GM12864 (cell line): ENCODE data around the gene TSHZ3.

Experiments
- DNase-seq: peaks from one replicate; pipeline ENCODE4 v3.0.0-alpha.2; 2011; ENCODE audit warnings: low read depth
- H3K4me3 ChIP-seq: 2 replicates; pipeline ENCODE4 v1.5.1; 2011; ENCODE audit warnings: mild to moderate bottlenecking, low read depth, low read length, control low read depth
- TF ChIP-seq, protein P1 (sequence below): IDR thresholded peaks from 2 replicates; pipeline ENCODE4 v1.5.1; 2011; ENCODE audit warnings: low read depth, mild to moderate bottlenecking, moderate library complexity, low read length, control low read depth, inconsistent platforms; ENCODE audit errors: missing control alignments

Gene TSHZ3

GRCh38 chr19:31372246-31372781, 23.1 kb upstream of the TSHZ3 start:
- no peak for DNase-seq
- no peak overlapping the region for H3K4me3 ChIP-seq
- TF ChIP-seq, protein P1, sequence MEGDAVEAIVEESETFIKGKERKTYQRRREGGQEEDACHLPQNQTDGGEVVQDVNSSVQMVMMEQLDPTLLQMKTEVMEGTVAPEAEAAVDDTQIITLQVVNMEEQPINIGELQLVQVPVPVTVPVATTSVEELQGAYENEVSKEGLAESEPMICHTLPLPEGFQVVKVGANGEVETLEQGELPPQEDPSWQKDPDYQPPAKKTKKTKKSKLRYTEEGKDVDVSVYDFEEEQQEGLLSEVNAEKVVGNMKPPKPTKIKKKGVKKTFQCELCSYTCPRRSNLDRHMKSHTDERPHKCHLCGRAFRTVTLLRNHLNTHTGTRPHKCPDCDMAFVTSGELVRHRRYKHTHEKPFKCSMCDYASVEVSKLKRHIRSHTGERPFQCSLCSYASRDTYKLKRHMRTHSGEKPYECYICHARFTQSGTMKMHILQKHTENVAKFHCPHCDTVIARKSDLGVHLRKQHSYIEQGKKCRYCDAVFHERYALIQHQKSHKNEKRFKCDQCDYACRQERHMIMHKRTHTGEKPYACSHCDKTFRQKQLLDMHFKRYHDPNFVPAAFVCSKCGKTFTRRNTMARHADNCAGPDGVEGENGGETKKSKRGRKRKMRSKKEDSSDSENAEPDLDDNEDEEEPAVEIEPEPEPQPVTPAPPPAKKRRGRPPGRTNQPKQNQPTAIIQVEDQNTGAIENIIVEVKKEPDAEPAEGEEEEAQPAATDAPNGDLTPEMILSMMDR: no peak

GRCh38 chr19:31370216-31370615, 21.0 kb upstream of the TSHZ3 start:
- no peak overlapping the region for H3K4me3 ChIP-seq
- TF ChIP-seq, protein P1: no peak
- no peak for DNase-seq

DNA sequence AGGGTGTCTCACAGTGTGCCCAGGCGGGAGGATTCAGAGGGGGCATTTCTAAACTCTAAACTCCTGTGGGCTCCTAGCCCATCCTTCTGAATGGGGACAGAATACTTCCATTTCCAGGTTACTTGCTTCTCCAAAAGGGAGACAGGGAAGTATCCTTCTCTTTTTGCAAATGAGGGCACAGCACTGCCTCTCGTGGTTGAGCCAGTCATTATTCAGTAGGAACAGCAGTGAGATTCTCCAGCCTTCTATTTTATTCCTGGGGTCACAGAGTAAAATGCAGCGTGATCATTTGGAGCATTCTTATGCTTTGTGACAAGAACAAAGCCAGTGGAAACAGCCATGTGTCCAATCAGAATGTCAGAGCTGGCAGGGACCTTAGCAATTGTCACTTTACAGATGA, 15.7 kb upstream of the TSHZ3 start:
- DNase-seq: no peak
- TF ChIP-seq, protein P1: no peak
- H3K4me3 ChIP-seq: no peak overlapping the region

DNA sequence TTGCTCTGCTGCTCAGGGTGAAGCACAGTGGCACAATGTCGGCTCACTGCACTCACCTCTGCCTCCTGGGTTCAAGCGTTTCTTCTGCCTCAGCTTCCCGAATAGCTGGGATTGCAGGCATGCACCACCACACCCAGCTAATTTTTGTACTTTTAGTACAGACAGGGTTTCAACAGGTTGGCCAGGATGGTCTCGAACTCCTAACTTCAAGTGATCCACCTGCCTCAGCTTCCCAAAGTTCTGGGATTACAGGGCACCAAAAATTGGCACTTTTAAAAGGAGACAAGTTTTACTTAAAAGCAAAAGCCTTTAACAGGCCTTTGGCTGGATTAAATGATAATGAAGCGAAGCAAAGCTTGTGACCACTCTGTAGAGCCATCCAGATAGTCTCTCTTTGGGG, 12.5 kb upstream of the TSHZ3 start:
- no peak overlapping the region for H3K4me3 ChIP-seq
- DNase-seq: no peak
- TF ChIP-seq, protein P1: no peak

DNA sequence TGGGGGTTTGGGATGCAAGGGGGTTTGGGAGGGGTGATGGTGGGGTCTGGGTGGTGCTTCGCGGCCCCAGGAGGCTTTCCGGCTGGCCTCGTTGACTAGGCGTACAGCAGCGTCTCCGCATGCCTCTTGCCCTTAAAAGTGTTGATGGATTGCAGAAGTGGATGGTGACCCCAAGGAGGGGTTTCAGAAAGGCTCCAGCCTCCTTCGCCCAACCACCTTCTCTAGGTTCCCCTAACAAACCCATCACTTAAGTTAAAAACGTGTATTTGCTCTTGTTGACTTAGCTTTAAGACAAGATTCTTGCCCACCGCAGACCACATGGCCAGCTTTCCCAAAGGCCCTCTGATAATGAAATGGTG, 8.1 kb upstream of the TSHZ3 start:
- TF ChIP-seq, protein P1: no peak
- H3K4me3 ChIP-seq: no peak overlapping the region
- no peak for DNase-seq

- TF ChIP-seq, protein P1: no peak
- DNase-seq: no peak
- no peak overlapping the region for H3K4me3 ChIP-seq
These were observed 7.5 kb upstream of the TSHZ3 start for GRCh38 chr19:31356587-31357314.

- no peak overlapping the region for H3K4me3 ChIP-seq
- TF ChIP-seq, protein P1: no peak
- DNase-seq: no peak
These were observed 6.5 kb upstream of the TSHZ3 start for GRCh38 chr19:31355665-31356289.
